SK-N-SH treated with all-trans-retinoic acid at 6 μM for 48 hours (cell line): Measurements from ENCODE around the gene HADHB.

Experiments
- ATAC-seq: fragments of 200-7000 bp; cut with Tn5 transposase; 3 replicates; pipeline ENCODE4 v1.9.1; 2020; ENCODE audit warnings: mild to moderate bottlenecking, moderate library complexity
- BACH2 ChIP-seq: fragments of 250-450 bp; sonication (Bioruptor Pico); IDR thresholded peaks from 2 replicates; pipeline ENCODE4 v1.9.0; 2021; ENCODE audit warnings: mild to moderate bottlenecking, borderline replicate concordance
- CREB5 ChIP-seq: fragments of 250-450 bp; sonication (Bioruptor Pico); IDR thresholded peaks from 2 replicates; pipeline ENCODE4 v1.5.1; 2020; ENCODE audit warnings: low read depth, mild to moderate bottlenecking, moderate library complexity
- CSRNP3 ChIP-seq: fragments of 250-450 bp; sonication (Bioruptor Pico); IDR thresholded peaks from 2 replicates; pipeline ENCODE4 v1.5.1; 2021; ENCODE audit warnings: mild to moderate bottlenecking, moderate library complexity
- OSR1 ChIP-seq: fragments of 250-450 bp; sonication (Bioruptor Pico); IDR thresholded peaks from 2 replicates; pipeline ENCODE4 v1.8.0; 2022; ENCODE audit warnings: moderate library complexity, mild to moderate bottlenecking, inconsistent platforms
- PPARA ChIP-seq: fragments of 250-450 bp; sonication (Bioruptor Pico); IDR thresholded peaks from 2 replicates; pipeline ENCODE4 v1.5.0; 2020; ENCODE audit warnings: mild to moderate bottlenecking, borderline replicate concordance
- SNAI2 ChIP-seq: fragments of 250-450 bp; sonication (Bioruptor Pico); IDR thresholded peaks from 2 replicates; pipeline ENCODE4 v1.5.0; 2020; ENCODE audit warnings: mild to moderate bottlenecking, moderate library complexity
- TCF4 ChIP-seq: fragments of 250-450 bp; sonication (Bioruptor Pico); IDR thresholded peaks from 2 replicates; pipeline ENCODE4 v1.8.0; 2021; ENCODE audit warnings: mild to moderate bottlenecking, moderate library complexity, borderline replicate concordance
- ZC3H10 ChIP-seq: fragments of 250-450 bp; sonication (Bioruptor Pico); IDR thresholded peaks from 2 replicates; pipeline ENCODE4 v1.5.1; 2021; ENCODE audit warnings: mild to moderate bottlenecking, moderate library complexity
- ZFP3 ChIP-seq: fragments of 250-450 bp; sonication (Bioruptor Pico); IDR thresholded peaks from 2 replicates; pipeline ENCODE4 v1.5.0; 2020; ENCODE audit warnings: mild to moderate bottlenecking, moderate library complexity
- ZFP30 ChIP-seq: fragments of 450-650 bp; formaldehyde crosslinking; IDR thresholded peaks from 2 replicates; pipeline ENCODE4 v1.5.0; 2022; ENCODE audit warnings: mild to moderate bottlenecking, moderate library complexity
- ZNF565 ChIP-seq: fragments of 450-650 bp; formaldehyde crosslinking; conservative IDR thresholded peaks from 2 replicates; pipeline ENCODE4 v1.5.0; 2020; ENCODE audit warnings: low read depth, mild to moderate bottlenecking, moderate library complexity
- ZNF70 ChIP-seq: fragments of 450-650 bp; formaldehyde crosslinking; IDR thresholded peaks from 2 replicates; pipeline ENCODE4 v1.5.0; 2020; ENCODE audit warnings: mild to moderate bottlenecking, moderate library complexity
- TF ChIP-seq, protein P1 (sequence below): fragments of 250-450 bp; sonication (Bioruptor Pico); IDR thresholded peaks from 2 replicates; pipeline ENCODE4 v1.5.0; 2020; ENCODE audit warnings: mild to moderate bottlenecking, moderate library complexity

HADHB gene

GRCh38 chr2:26238311-26238958, 6.3 kb upstream of the HADHB start:
- TF ChIP-seq ZNF70, result no peak
- TF ChIP-seq ZNF565, result no peak
- no peak for TF ChIP-seq ZFP3 (CRISPR knock-in tag)
- no peak for TF ChIP-seq SNAI2 (CRISPR knock-in tag)
- no peak for TF ChIP-seq OSR1
- ATAC-seq, result no peak

DNA sequence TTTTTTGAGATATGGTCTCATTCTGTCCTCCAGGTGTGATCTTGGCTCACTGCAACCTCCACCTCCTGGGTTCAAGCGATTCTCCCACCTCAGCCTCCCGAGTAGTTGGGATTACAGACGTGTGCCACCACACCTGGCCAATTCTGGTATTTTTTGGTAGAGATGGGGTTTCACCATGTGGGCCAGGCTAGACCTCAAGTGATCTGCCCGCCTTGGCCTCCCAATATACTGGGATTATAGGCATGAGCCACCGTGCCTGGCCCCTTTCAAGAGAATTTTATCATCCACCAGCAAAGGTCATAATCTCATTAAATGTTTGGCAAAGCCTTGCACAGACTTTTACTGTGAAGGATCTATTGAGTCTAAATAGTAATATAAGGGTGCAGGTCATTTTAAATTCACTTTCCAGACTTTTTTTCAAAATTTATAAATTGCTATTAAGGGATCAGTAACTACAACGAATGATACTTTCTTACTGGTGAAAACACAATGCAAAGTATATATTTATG, 2.8 kb upstream of the HADHB start:
- no peak for ATAC-seq
- TF ChIP-seq TCF4 (CRISPR knock-in tag), result no peak
- peak; percentile 97 for TF ChIP-seq ZNF70
- TF ChIP-seq, protein P1, sequence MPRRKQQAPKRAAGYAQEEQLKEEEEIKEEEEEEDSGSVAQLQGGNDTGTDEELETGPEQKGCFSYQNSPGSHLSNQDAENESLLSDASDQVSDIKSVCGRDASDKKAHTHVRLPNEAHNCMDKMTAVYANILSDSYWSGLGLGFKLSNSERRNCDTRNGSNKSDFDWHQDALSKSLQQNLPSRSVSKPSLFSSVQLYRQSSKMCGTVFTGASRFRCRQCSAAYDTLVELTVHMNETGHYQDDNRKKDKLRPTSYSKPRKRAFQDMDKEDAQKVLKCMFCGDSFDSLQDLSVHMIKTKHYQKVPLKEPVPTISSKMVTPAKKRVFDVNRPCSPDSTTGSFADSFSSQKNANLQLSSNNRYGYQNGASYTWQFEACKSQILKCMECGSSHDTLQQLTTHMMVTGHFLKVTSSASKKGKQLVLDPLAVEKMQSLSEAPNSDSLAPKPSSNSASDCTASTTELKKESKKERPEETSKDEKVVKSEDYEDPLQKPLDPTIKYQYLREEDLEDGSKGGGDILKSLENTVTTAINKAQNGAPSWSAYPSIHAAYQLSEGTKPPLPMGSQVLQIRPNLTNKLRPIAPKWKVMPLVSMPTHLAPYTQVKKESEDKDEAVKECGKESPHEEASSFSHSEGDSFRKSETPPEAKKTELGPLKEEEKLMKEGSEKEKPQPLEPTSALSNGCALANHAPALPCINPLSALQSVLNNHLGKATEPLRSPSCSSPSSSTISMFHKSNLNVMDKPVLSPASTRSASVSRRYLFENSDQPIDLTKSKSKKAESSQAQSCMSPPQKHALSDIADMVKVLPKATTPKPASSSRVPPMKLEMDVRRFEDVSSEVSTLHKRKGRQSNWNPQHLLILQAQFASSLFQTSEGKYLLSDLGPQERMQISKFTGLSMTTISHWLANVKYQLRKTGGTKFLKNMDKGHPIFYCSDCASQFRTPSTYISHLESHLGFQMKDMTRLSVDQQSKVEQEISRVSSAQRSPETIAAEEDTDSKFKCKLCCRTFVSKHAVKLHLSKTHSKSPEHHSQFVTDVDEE (CRISPR knock-in tag), result no peak
- TF ChIP-seq, all 23 proteins: peak for 1

GRCh38 chr2:26243470-26244308, 1.1 kb upstream of the HADHB start:
- TF ChIP-seq CSRNP3 (CRISPR knock-in tag) (no peak), CREB5 (CRISPR knock-in tag) (no peak), OSR1 (no peak), PPARA (CRISPR knock-in tag) (no peak), ZC3H10 (no peak), BACH2 (CRISPR knock-in tag) (no peak), ZFP30 (no peak), ZFP3 (CRISPR knock-in tag) (no peak)
- TF ChIP-seq, protein P1 (CRISPR knock-in tag), result no peak
- ATAC-seq, result peak; percentile 21

GRCh38 chr2:26245231-26245732, 543 bp downstream of the HADHB start:
- ATAC-seq, result peak; percentile 45
- TF ChIP-seq, protein P1 (CRISPR knock-in tag), result no peak
- TF ChIP-seq, all 23 proteins: peak for 0
